Measurements from ENCODE around the gene CCDC88C.

Gene CCDC88C

GRCh38 chr14:91234791-91235114 lies 182.9 kb downstream of the CCDC88C start:
- Histone ChIP-seq H3K27ac (ENCODE audit: low read depth, low read length) (no peak overlapping the region), H3K4me3 (ENCODE audit: low read depth, low read length) (no peak overlapping the region), H2AFZ (ENCODE audit: low read length, unreplicated experiment) (no peak overlapping the region), H3K36me3 (ENCODE audit: insufficient read depth, low read length) (peaks cover 4% of the 10 kb centered on the region; the same call in 1 of the 2 replicates), H3K4me1 (ENCODE audit: control insufficient read depth, insufficient read depth, low read length, unreplicated experiment) (peaks cover 16% of the 10 kb centered on the region), H3K27me3 (ENCODE audit: insufficient read depth, low read length) (no peaks in the 10 kb centered on the region), H3K79me2 (ENCODE audit: control insufficient read depth, insufficient read depth, low read length, unreplicated experiment) (no peaks in the 10 kb centered on the region)

DNA sequence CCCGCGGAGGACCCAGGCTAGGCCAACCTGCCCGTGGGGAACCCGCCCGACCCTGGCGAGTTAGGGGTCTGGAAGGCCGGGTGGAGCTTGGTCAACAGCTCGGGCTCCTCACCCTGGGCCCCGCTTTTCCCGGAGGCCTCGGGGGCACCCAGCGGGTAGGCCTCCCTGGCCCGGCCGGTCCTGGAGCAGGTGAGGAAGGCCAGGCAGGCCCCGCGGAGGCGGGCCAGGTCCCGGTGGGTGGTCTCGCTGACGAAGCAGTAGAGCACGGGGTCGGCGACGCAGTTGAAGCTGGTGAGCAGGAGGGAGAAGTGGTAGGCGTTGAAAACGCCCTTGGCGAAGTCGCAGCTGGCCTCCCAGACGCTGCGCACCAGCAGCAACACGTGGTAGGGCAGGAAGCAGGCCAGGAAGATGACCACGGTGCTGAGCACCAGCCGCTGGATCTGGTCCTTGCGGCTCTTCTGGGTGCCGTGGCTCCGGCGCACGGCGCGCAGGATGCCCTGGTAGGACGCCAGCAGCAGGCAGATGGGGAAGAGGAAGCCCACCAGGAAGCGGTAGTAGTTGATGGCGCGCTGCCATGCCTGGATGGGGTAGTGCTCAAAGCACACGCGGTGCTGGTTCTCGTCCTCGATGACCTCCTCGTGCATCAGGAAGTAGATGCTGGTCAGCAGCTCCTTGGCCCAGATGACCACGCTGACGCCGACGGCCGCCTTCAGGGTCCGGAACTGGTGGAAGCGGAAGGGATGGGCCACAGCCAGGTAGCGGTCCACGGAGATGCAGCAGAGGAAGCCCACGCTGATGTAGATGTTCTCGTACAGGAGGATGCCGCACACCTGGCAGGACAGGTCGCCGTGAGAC lies 183.5 kb downstream of the CCDC88C start:
- H3K4me1 ChIP-seq (ENCODE audit: control insufficient read depth, insufficient read depth, low read length, unreplicated experiment): peaks cover 22% of the 10 kb centered on the region
- H3K79me2 ChIP-seq (ENCODE audit: control insufficient read depth, insufficient read depth, low read length, unreplicated experiment): no peaks in the 10 kb centered on the region
- H2AFZ ChIP-seq (ENCODE audit: low read length, unreplicated experiment): no peak overlapping the region
- H3K4me3 ChIP-seq (ENCODE audit: low read depth, low read length): no peak overlapping the region
- H3K36me3 ChIP-seq (ENCODE audit: insufficient read depth, low read length): peaks cover 4% of the 10 kb centered on the region; the same call in 1 of the 2 replicates
- H3K27ac ChIP-seq (ENCODE audit: low read depth, low read length): no peak overlapping the region
- no peaks in the 10 kb centered on the region for H3K27me3 ChIP-seq (ENCODE audit: insufficient read depth, low read length)

DNA sequence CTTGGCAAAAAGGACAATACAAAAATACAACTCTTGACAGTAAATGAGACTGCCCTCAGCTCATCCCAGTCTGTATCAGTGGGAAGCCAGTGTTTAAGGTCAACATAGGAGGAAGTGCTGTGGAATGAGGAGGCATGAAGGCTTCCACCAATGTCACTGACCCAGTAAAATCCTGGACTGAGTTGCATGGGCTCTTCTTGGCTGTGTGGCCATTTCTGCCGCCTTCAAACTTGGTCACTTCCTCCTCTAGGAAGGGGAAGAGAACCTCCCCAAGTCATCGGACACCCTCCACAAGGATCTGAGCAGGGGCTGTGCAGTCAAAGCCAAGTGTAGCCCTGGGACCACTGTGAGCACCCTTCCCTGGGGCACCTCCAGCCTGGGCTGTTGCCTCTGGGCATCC lies 185.0 kb downstream of the CCDC88C start:
- H3K36me3 ChIP-seq (ENCODE audit: insufficient read depth, low read length): peaks cover 4% of the 10 kb centered on the region; the same call in 1 of the 2 replicates
- no peak overlapping the region for H3K4me3 ChIP-seq (ENCODE audit: low read depth, low read length)
- no peaks in the 10 kb centered on the region for H3K79me2 ChIP-seq (ENCODE audit: control insufficient read depth, insufficient read depth, low read length, unreplicated experiment)
- no peak overlapping the region for H3K27ac ChIP-seq (ENCODE audit: low read depth, low read length)
- H3K4me1 ChIP-seq (ENCODE audit: control insufficient read depth, insufficient read depth, low read length, unreplicated experiment): peaks cover 34% of the 10 kb centered on the region
- H2AFZ ChIP-seq (ENCODE audit: low read length, unreplicated experiment): no peak overlapping the region
- H3K27me3 ChIP-seq (ENCODE audit: insufficient read depth, low read length): no peaks in the 10 kb centered on the region

- peaks cover 34% of the 10 kb centered on the region for H3K4me1 ChIP-seq (ENCODE audit: control insufficient read depth, insufficient read depth, low read length, unreplicated experiment)
- peaks cover 4% of the 10 kb centered on the region; the same call in 1 of the 2 replicates for H3K36me3 ChIP-seq (ENCODE audit: insufficient read depth, low read length)
Observed at GRCh38 chr14:91232052-91232451, 185.6 kb downstream of the CCDC88C start.

DNA sequence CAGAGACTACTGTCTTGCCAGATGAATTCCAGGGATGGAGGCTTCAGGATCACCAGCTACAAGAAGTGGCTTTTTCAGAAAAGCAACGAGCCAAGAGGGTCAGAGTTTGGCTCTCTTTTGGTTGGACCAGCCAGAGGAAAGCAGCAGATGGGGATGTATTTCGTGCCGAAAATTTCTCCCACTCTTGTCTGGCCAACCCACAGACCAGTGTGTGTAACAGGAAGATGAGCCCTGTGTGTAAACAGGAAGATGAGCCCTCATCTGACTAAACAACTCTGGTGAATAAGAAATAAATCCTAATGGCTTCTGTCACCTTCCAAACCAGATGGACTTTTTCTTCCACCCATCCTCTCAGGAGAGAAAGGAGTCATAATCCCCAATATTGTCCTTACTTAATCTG lies 186.2 kb downstream of the CCDC88C start:
- no peak overlapping the region for H2AFZ ChIP-seq (ENCODE audit: low read length, unreplicated experiment)
- peaks cover 32% of the 10 kb centered on the region for H3K4me1 ChIP-seq (ENCODE audit: control insufficient read depth, insufficient read depth, low read length, unreplicated experiment)
- H3K36me3 ChIP-seq (ENCODE audit: insufficient read depth, low read length): peaks cover 4% of the 10 kb centered on the region; the same call in 1 of the 2 replicates
- no peak overlapping the region for H3K4me3 ChIP-seq (ENCODE audit: low read depth, low read length)
- no peaks in the 10 kb centered on the region for H3K79me2 ChIP-seq (ENCODE audit: control insufficient read depth, insufficient read depth, low read length, unreplicated experiment)
- H3K27ac ChIP-seq (ENCODE audit: low read depth, low read length): no peak overlapping the region
- no peaks in the 10 kb centered on the region for H3K27me3 ChIP-seq (ENCODE audit: insufficient read depth, low read length)

More at GRCh38 chr14:91232052-91232451, 185.6 kb downstream of the CCDC88C start:
- Histone ChIP-seq H2AFZ (ENCODE audit: low read length, unreplicated experiment) (no peak overlapping the region), H3K27ac (ENCODE audit: low read depth, low read length) (no peak overlapping the region), H3K4me3 (ENCODE audit: low read depth, low read length) (no peak overlapping the region), H3K79me2 (ENCODE audit: control insufficient read depth, insufficient read depth, low read length, unreplicated experiment) (no peaks in the 10 kb centered on the region), H3K27me3 (ENCODE audit: insufficient read depth, low read length) (no peaks in the 10 kb centered on the region)

- H3K27ac ChIP-seq (ENCODE audit: low read depth, low read length): no peak overlapping the region
- H3K4me1 ChIP-seq (ENCODE audit: control insufficient read depth, insufficient read depth, low read length, unreplicated experiment): peaks cover 32% of the 10 kb centered on the region
- H3K4me3 ChIP-seq (ENCODE audit: low read depth, low read length): peak overlapping the region; percentile 43; the same call in 1 of the 2 replicates
Observed at GRCh38 chr14:91230397-91231035, 187.1 kb downstream of the CCDC88C start.

DNA sequence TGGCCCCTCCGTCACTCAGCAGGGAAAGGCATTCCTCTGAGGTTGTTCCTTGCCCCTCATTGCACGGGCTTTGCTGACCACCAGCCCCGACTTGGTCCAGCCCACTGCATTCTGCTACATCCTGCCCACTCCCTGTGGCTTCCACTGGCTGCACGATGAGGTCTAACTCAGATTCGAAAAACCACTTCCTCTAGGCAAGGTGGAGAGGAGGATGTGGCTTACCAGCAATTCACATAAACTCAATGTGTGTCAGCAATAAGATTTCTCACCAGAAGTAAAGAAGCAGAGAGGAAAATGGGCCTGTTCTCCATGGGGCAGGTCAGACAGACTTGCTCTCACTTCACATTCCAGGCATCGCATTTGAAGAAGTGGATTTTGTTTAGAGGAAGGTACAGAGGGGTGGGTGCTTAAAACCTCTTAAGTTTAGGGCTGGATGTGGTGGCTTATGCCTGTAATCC lies 187.8 kb downstream of the CCDC88C start:
- peaks cover 32% of the 10 kb centered on the region for H3K4me1 ChIP-seq (ENCODE audit: control insufficient read depth, insufficient read depth, low read length, unreplicated experiment)
- H3K36me3 ChIP-seq (ENCODE audit: insufficient read depth, low read length): peaks cover 9% of the 10 kb centered on the region; the same call in 1 of the 2 replicates
- no peak overlapping the region for H2AFZ ChIP-seq (ENCODE audit: low read length, unreplicated experiment)
- no peak overlapping the region for H3K4me3 ChIP-seq (ENCODE audit: low read depth, low read length)
- H3K27me3 ChIP-seq (ENCODE audit: insufficient read depth, low read length): no peaks in the 10 kb centered on the region
- H3K27ac ChIP-seq (ENCODE audit: low read depth, low read length): no peak overlapping the region
- H3K79me2 ChIP-seq (ENCODE audit: control insufficient read depth, insufficient read depth, low read length, unreplicated experiment): no peaks in the 10 kb centered on the region

More at GRCh38 chr14:91230397-91231035, 187.1 kb downstream of the CCDC88C start:
- H3K27me3 ChIP-seq (ENCODE audit: insufficient read depth, low read length): no peaks in the 10 kb centered on the region
- H2AFZ ChIP-seq (ENCODE audit: low read length, unreplicated experiment): no peak overlapping the region
- peaks cover 4% of the 10 kb centered on the region; the same call in 1 of the 2 replicates for H3K36me3 ChIP-seq (ENCODE audit: insufficient read depth, low read length)
- H3K79me2 ChIP-seq (ENCODE audit: control insufficient read depth, insufficient read depth, low read length, unreplicated experiment): no peaks in the 10 kb centered on the region

- peaks cover 9% of the 10 kb centered on the region; the same call in 1 of the 2 replicates for H3K36me3 ChIP-seq (ENCODE audit: insufficient read depth, low read length)
- no peak overlapping the region; the same call in 1 of the 2 replicates for H3K27ac ChIP-seq (ENCODE audit: low read depth, low read length)
- H3K4me3 ChIP-seq (ENCODE audit: low read depth, low read length): no peak overlapping the region
- H3K27me3 ChIP-seq (ENCODE audit: insufficient read depth, low read length): no peaks in the 10 kb centered on the region
- no peak overlapping the region for H2AFZ ChIP-seq (ENCODE audit: low read length, unreplicated experiment)
- H3K4me1 ChIP-seq (ENCODE audit: control insufficient read depth, insufficient read depth, low read length, unreplicated experiment): peaks cover 32% of the 10 kb centered on the region
- no peaks in the 10 kb centered on the region for H3K79me2 ChIP-seq (ENCODE audit: control insufficient read depth, insufficient read depth, low read length, unreplicated experiment)
Observed at GRCh38 chr14:91229005-91229382, 188.6 kb downstream of the CCDC88C start.

- Histone ChIP-seq H3K4me1 (ENCODE audit: control insufficient read depth, insufficient read depth, low read length, unreplicated experiment) (peaks cover 33% of the 10 kb centered on the region), H3K36me3 (ENCODE audit: insufficient read depth, low read length) (peaks cover 9% of the 10 kb centered on the region; the same call in 1 of the 2 replicates), H3K27ac (ENCODE audit: low read depth, low read length) (peak overlapping the region; percentile 37; the same call in 1 of the 2 replicates), H3K4me3 (ENCODE audit: low read depth, low read length) (no peak overlapping the region), H3K79me2 (ENCODE audit: control insufficient read depth, insufficient read depth, low read length, unreplicated experiment) (no peaks in the 10 kb centered on the region), H2AFZ (ENCODE audit: low read length, unreplicated experiment) (no peak overlapping the region), H3K27me3 (ENCODE audit: insufficient read depth, low read length) (no peaks in the 10 kb centered on the region)
Observed at GRCh38 chr14:91228112-91229004, 189.3 kb downstream of the CCDC88C start.

DNA sequence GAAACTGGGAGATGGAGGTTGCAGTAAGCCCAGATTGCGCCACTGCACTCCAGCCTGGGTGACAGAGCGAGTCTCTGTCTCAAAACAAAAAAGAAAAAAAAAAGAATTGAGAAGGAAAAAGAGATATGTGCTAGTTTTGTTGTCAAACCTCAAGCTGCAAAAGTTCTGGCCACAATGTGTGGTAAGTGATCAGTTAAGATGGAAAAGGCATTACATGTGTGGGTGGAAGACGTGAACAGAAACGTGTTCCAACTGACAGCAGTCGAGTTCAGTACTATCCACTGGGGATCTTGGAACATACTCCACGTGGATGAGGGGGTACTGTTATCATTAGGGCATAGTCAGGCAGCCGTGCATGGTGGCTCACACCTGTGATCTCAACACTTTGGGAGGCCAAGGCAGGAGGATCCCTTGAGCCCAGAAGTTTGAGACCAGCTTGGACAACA lies 190.4 kb downstream of the CCDC88C start:
- Histone ChIP-seq H3K27ac (ENCODE audit: low read depth, low read length) (no peak overlapping the region), H3K79me2 (ENCODE audit: control insufficient read depth, insufficient read depth, low read length, unreplicated experiment) (no peaks in the 10 kb centered on the region), H3K4me1 (ENCODE audit: control insufficient read depth, insufficient read depth, low read length, unreplicated experiment) (peaks cover 41% of the 10 kb centered on the region), H3K4me3 (ENCODE audit: low read depth, low read length) (no peak overlapping the region), H3K36me3 (ENCODE audit: insufficient read depth, low read length) (peaks cover 12% of the 10 kb centered on the region; the same call in 1 of the 2 replicates), H2AFZ (ENCODE audit: low read length, unreplicated experiment) (no peak overlapping the region), H3K27me3 (ENCODE audit: insufficient read depth, low read length) (no peaks in the 10 kb centered on the region)
